Endothelial cell of umbilical vein (primary cell): ENCODE results near the gene SHKBP1. TPM values are rescaled to one million over a fixed set of nuclear protein-coding genes. Genes with fewer than 3 reads are reported as not detected.

ENCODE experiments used
- BruUV-seq: library from RNA; stranded (reverse); fragments of 400-500 nt; replicated peaks from 2 replicates; lab custom pipeline; 2021; lab: Mats Ljungman, UMichigan
- CTCF ChIA-PET: fragments of 300-600, 350-600 bp; sonication (Branson Sonifier 250); formaldehyde crosslinking; loops from one replicate; lab custom pipeline; 2021; ENCODE audit warnings: antibody characterized with exemption, inconsistent platforms; lab: Charles Lee
- POLR2A ChIA-PET: fragments of 300-600, 350-600 bp; sonication (Branson Sonifier 250); formaldehyde crosslinking; loops from one replicate; lab custom pipeline; 2021; ENCODE audit warnings: antibody characterized with exemption, inconsistent platforms; lab: Charles Lee
- DNase-seq: peaks from one replicate; pipeline ENCODE4 v3.0.0-alpha.2; 2011; ENCODE audit warnings: low read depth, low spot score
- FAIRE-seq: peaks from 2 replicates; lab custom pipeline; 2011; peaks lifted over from hg19 to GRCh38; lab: Jason Lieb, UNC
- H2AFZ ChIP-seq: 2 replicates; pipeline ENCODE4 v1.6.0; 2012; ENCODE audit warnings: low read depth, low read length, control low read depth, inconsistent platforms
- H3K27ac ChIP-seq: 2 replicates; pipeline ENCODE4 v1.5.1; 2011; ENCODE audit warnings: low read depth, mild to moderate bottlenecking, control low read depth, low read length, moderate library complexity; ENCODE audit not compliant: insufficient read depth
- H3K27me3 ChIP-seq, 2 experiments: 2 replicates each; pipeline versions ENCODE4 v1.6.0 to v1.6.1; 2011; ENCODE audit warnings: low read length in 2 of 2, mixed read lengths in 1 of 2; ENCODE audit not compliant: control insufficient read depth in 2 of 2, insufficient read depth in 2 of 2
- H3K36me3 ChIP-seq, 2 experiments: 2 replicates in 1 of 2; 3 replicates in 1 of 2; pipeline ENCODE4 v1.5.1; 2011; ENCODE audit warnings: low read length in 2 of 2, mild to moderate bottlenecking in 1 of 2, moderate library complexity in 1 of 2; ENCODE audit not compliant: control insufficient read depth in 2 of 2, insufficient read depth in 2 of 2; ENCODE audit errors: extremely low read depth in 1 of 2
- H3K4me1 ChIP-seq: 3 replicates; pipeline ENCODE4 v1.5.1; 2011; ENCODE audit warnings: mild to moderate bottlenecking, low read length; ENCODE audit not compliant: control insufficient read depth, insufficient read depth; ENCODE audit errors: extremely low read depth
- H3K4me2 ChIP-seq: 2 replicates; pipeline ENCODE4 v1.6.1; 2011; ENCODE audit warnings: low read length, control low read depth, mixed read lengths; ENCODE audit not compliant: insufficient read depth
- H3K4me3 ChIP-seq, 3 experiments: fragments of 200-600 bp in 1 of 3; sonication (generic), shearing (Covaris generic) in 1 of 3; replicated peaks in 1 of 3; 2 replicates each; pipeline ENCODE4 v1.5.1; 2011 to 2016; ENCODE audit warnings: control low read depth in 3 of 3, low read length in 3 of 3, mild to moderate bottlenecking in 2 of 3, inconsistent platforms in 1 of 3, low read depth in 1 of 3, moderate library complexity in 1 of 3; ENCODE audit not compliant: insufficient read depth in 1 of 3
- H3K79me2 ChIP-seq: 2 replicates; pipeline ENCODE4 v1.6.0; 2012; ENCODE audit warnings: low read length, inconsistent platforms; ENCODE audit not compliant: control insufficient read depth, insufficient read depth
- H3K9ac ChIP-seq: replicated peaks from 2 replicates; pipeline ENCODE3; 2011; ENCODE audit warnings: low read length, control low read depth; ENCODE audit not compliant: insufficient read depth; ENCODE audit errors: extremely low read depth
- H3K9me1 ChIP-seq: replicated peaks from 3 replicates; pipeline ENCODE4 v1.6.0; 2011; ENCODE audit warnings: mild to moderate bottlenecking, low read length; ENCODE audit not compliant: control insufficient read depth, insufficient read depth; ENCODE audit errors: extremely low read depth
- H3K9me3 ChIP-seq: replicated peaks from 2 replicates; pipeline ENCODE4 v1.5.1; 2012; ENCODE audit warnings: low read length, inconsistent platforms; ENCODE audit not compliant: control insufficient read depth, insufficient read depth
- H4K20me1 ChIP-seq: replicated peaks from 2 replicates; pipeline ENCODE3; 2011; ENCODE audit warnings: mild to moderate bottlenecking, low read length; ENCODE audit not compliant: control insufficient read depth, insufficient read depth; ENCODE audit errors: extremely low read depth
- CTCF ChIP-seq, 2 donors: IDR thresholded peaks; 1 replicate in 1 of 2; 2 replicates in 1 of 2; pipeline ENCODE4 v1.5.1; 2011; ENCODE audit warnings: low read length in 2 of 2, mild to moderate bottlenecking in 2 of 2, moderate library complexity in 2 of 2, control low read depth in 1 of 2, inconsistent platforms in 1 of 2, low read depth in 1 of 2; ENCODE audit not compliant: insufficient read depth in 1 of 2; ENCODE audit errors: extremely low read depth in 1 of 2
- EZH2 ChIP-seq: IDR thresholded peaks from 2 replicates; pipeline ENCODE4 v1.6.1; 2012; ENCODE audit warnings: borderline replicate concordance, low read depth, mild to moderate bottlenecking, moderate library complexity, low read length, inconsistent platforms; ENCODE audit not compliant: severe bottlenecking
- FOS ChIP-seq: IDR thresholded peaks from 2 replicates; pipeline ENCODE4 v1.6.1; 2011; ENCODE audit warnings: mild to moderate bottlenecking, low read length, moderate library complexity, borderline replicate concordance; ENCODE audit not compliant: insufficient read depth
- GATA2 ChIP-seq: IDR thresholded peaks from 2 replicates; pipeline ENCODE4 v1.7.0; 2011; ENCODE audit warnings: low read depth, mild to moderate bottlenecking, moderate library complexity, mixed read lengths, low read length; ENCODE audit not compliant: insufficient read length, insufficient read depth
- JUN ChIP-seq: IDR thresholded peaks from 2 replicates; pipeline ENCODE4 v1.6.1; 2011; ENCODE audit warnings: borderline replicate concordance, low read depth; ENCODE audit not compliant: insufficient read length, insufficient read depth
- MYC ChIP-seq: IDR thresholded peaks from one replicate; pipeline ENCODE4 v1.6.1; 2011; ENCODE audit warnings: mild to moderate bottlenecking, low read depth, low read length
- POLR2A ChIP-seq: IDR thresholded peaks from 2 replicates; pipeline ENCODE4 v1.6.1; 2012; ENCODE audit warnings: low read depth, mild to moderate bottlenecking, control low read depth, low read length
- POLR2AphosphoS5 ChIP-seq: IDR thresholded peaks from 2 replicates; pipeline ENCODE4 v1.6.1; 2012; ENCODE audit warnings: low read depth, mild to moderate bottlenecking, control low read depth, low read length, moderate library complexity; ENCODE audit not compliant: insufficient read depth
- dilution Hi-C: fragments of 300-500 bp; cut with MboI; formaldehyde crosslinking; loops from one replicate; pipeline ENCODE4 v1.15.0; 2019; ENCODE audit warnings: low sequenced_read_pairs; ENCODE audit not compliant: extremely low pct_ligation_motif_present
- intact Hi-C: fragments of 100-400 bp; cut with micrococcal nuclease; formaldehyde crosslinking; loops from one replicate; pipeline ENCODE4 v1.10.0; 2022
- polyA plus RNA-seq, 4 experiments: library from polyadenylated mRNA; depleted of rRNA in 3 of 4; stranded (reverse) in 3 of 4; unstranded in 1 of 4; fragments of >200 nt; gene quantifications; 2 replicates each; pipeline versions ENCODE4 v1.2.1 to v1.2.3, GENCODE V29; 2011 to 2012; ENCODE audit warnings: missing spikeins in 1 of 4
- total RNA-seq: library from RNA; stranded (reverse); gene quantifications from 2 replicates; pipeline ENCODE4 v1.2.3, GENCODE V29; 2021
- TF ChIP-seq, protein P1 (sequence below): IDR thresholded peaks from 2 replicates; pipeline ENCODE4 v1.6.1; 2011; ENCODE audit not compliant: insufficient read depth, insufficient read length

The SHKBP1 gene
- total and polyA plus RNA-seq, 2 donors (not counting 3 experiments of a cell fraction or from before 2014, with no cell fraction given): 106 to 113 TPM

- dilution Hi-C loops (no loop called here), intact Hi-C loops (no loop called here)
- Histone ChIP-seq H3K9me1 (no peaks in the 10 kb centered on the region), H3K9me3 (no peaks in the 10 kb centered on the region), H3K27me3 (peaks cover 22 to 28% of the 10 kb centered on the region in 2 experiments), H3K79me2 (no peaks in the 10 kb centered on the region), H4K20me1 (no peaks in the 10 kb centered on the region), H3K4me2 (no peak overlapping the region), H2AFZ (no peak overlapping the region), H3K4me1 (no peaks in the 10 kb centered on the region), H3K27ac (no peak overlapping the region), H3K36me3 (no peaks in the 10 kb centered on the region), H3K4me3 (no peak overlapping the region), H3K9ac (no peak overlapping the region)
- DNase-seq (no peak), FAIRE-seq (no peak)
- BruUV-seq: no TSS peak
- POLR2A ChIA-PET: no interaction called here
- no peak for TF ChIP-seq POLR2AphosphoS5
- TF ChIP-seq, protein P1, sequence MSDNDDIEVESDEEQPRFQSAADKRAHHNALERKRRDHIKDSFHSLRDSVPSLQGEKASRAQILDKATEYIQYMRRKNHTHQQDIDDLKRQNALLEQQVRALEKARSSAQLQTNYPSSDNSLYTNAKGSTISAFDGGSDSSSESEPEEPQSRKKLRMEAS: no peak
- TF ChIP-seq MYC: no peak
- TF ChIP-seq FOS: no peak
- no peak for TF ChIP-seq EZH2
- no peak for TF ChIP-seq CTCF (IDR thresholded peaks at IDR 0.05; ENCODE audit: extremely low read depth in 1 of 2, insufficient read depth in 1 of 2, low read depth in 1 of 2, low read length in 2 of 2)
- no peak for TF ChIP-seq JUN
- TF ChIP-seq POLR2A: no peak
- no peak for TF ChIP-seq GATA2
- CTCF ChIA-PET: interaction anchor here (1.0 to 1.5 kb wide), 6 partner anchors 10 to 245 kb away, joined by 3 to 6 read pairs (median 4); no protein-coding TSS in a partner anchor
Measured at GRCh38 chr19:40550951-40551350, 25.7 kb upstream of the SHKBP1 start.
